SK-N-MC (cell line): Measurements from ENCODE around the gene SH2D1B.

Experiments used
- DNase-seq: peaks from one replicate; pipeline ENCODE4 v3.0.0-alpha.2; 2011; ENCODE audit warnings: low read depth, low spot score
- H3K27ac ChIP-seq: fragments of 200-600 bp; sonication (generic); 2 replicates; pipeline ENCODE4 v1.5.1; 2016; ENCODE audit warnings: mixed run types
- H3K36me3 ChIP-seq: fragments of 200-600 bp; sonication (generic); 2 replicates; pipeline ENCODE4 v1.6.1; 2017; ENCODE audit warnings: antibody characterized with exemption, low read length, mixed read lengths; ENCODE audit not compliant: insufficient read depth
- H3K4me3 ChIP-seq: fragments of 200-600 bp; sonication (generic); 2 replicates; pipeline ENCODE4 v1.5.1; 2016
- H3K9ac ChIP-seq: fragments of 200-600 bp; sonication (generic); 2 replicates; pipeline ENCODE4 v1.8.0; 2017; ENCODE audit warnings: mixed run types, mixed read lengths; ENCODE audit not compliant: insufficient read length
- H3K9me3 ChIP-seq: fragments of 200-600 bp; sonication (generic); 2 replicates; pipeline ENCODE4 v1.6.1; 2017; ENCODE audit warnings: low read depth, mild to moderate bottlenecking, antibody characterized with exemption, low read length, moderate library complexity, mixed read lengths
- EZH2 ChIP-seq: fragments of 200-600 bp; sonication (generic); IDR thresholded peaks from one replicate; pipeline ENCODE4 v1.6.1; 2017; ENCODE audit warnings: antibody characterized with exemption
- FOXP2 ChIP-seq: optimal IDR thresholded peaks from 2 replicates; pipeline ENCODE3; 2011; ENCODE audit warnings: mild to moderate bottlenecking, moderate library complexity; ENCODE audit not compliant: insufficient read depth; ENCODE audit errors: extremely low read length, control extremely low read depth
- POLR2AphosphoS5 ChIP-seq: IDR thresholded peaks from 2 replicates; pipeline ENCODE4 v1.6.1; 2012; ENCODE audit warnings: mild to moderate bottlenecking, low read depth, low read length, borderline replicate concordance

SH2D1B gene

DNA sequence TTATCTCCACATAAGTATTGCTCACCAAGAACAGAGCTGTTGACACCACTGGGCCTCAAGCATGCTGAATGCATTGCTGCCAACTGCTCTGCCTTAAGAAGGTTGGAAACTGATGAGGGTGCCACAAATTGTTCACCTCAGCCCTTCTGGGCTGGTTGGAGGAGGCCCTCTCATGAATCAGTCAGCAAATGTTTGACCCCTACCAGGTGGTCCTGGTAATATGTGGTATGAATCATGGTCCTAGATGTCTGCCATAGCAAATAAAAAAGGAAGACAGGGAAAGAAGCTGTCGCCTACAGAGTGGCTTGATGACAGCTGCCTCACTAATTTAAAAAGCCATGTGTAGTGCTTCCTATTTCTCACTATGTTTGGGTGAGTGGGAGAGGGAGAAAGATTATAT is 47.4 kb downstream of the SH2D1B start:
- H3K27ac ChIP-seq, result no peak overlapping the region
- H3K9ac ChIP-seq, result no peak overlapping the region
- H3K4me3 ChIP-seq, result no peak overlapping the region
- TF ChIP-seq POLR2AphosphoS5 (no peak), FOXP2 (no peak), EZH2 (no peak)
- DNase-seq, result no peak
- H3K36me3 ChIP-seq, result peaks cover 20% of the 10 kb centered on the region; the same call in 1 of the 2 replicates
- H3K9me3 ChIP-seq, result no peaks in the 10 kb centered on the region

DNA sequence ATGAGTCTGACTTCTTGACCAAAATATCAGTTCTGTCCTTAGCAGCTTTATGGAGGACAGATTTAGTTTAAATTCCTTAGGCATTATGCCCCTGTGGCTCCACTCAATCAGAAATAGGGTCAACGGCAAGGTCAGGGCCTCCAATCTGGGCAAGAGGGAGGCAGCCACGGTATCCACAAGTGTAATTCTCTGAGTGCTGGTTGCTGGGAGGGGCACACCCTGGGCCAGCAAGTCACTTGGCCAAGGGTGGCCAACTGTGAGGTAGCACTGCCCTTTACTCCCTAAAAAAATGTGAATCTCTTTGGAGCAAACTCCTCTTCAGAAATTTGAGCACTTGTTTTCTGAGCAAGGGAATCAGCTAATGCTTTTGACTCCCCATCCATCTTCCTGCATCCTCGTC is 48.1 kb downstream of the SH2D1B start:
- Histone ChIP-seq H3K9ac (no peak overlapping the region), H3K36me3 (peaks cover 27% of the 10 kb centered on the region; the same call in 1 of the 2 replicates), H3K27ac (no peak overlapping the region), H3K9me3 (no peaks in the 10 kb centered on the region), H3K4me3 (no peak overlapping the region)
- TF ChIP-seq FOXP2 (no peak), POLR2AphosphoS5 (no peak), EZH2 (no peak)
- DNase-seq, result no peak

DNA sequence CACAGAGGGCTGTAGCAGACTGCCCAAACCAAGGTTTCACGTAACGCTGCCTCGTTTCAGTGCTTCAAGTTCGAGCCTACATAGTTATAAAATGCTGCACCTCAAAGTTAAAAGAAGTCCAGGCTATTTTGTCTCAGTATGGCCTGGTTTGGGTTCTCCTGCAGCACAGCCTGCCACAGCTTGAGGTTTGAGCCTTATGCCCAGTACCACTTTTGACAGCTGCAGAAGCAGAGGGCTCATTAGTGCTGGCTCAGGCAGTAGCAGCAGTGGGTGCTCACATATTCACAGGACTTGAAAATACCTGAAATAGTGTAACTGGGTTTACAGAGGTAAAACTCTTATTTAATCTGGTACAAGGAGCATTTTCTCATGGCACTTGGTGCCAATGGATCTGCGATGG is 50.6 kb downstream of the SH2D1B start:
- H3K4me3 ChIP-seq, result no peak overlapping the region
- no peak overlapping the region for H3K27ac ChIP-seq
- no peaks in the 10 kb centered on the region for H3K9me3 ChIP-seq
- H3K36me3 ChIP-seq, result peaks cover 40% of the 10 kb centered on the region; the same call in 1 of the 2 replicates
- no peak overlapping the region for H3K9ac ChIP-seq
- no peak for TF ChIP-seq POLR2AphosphoS5
- TF ChIP-seq EZH2, result no peak
- TF ChIP-seq FOXP2, result no peak
- DNase-seq, result no peak

DNA sequence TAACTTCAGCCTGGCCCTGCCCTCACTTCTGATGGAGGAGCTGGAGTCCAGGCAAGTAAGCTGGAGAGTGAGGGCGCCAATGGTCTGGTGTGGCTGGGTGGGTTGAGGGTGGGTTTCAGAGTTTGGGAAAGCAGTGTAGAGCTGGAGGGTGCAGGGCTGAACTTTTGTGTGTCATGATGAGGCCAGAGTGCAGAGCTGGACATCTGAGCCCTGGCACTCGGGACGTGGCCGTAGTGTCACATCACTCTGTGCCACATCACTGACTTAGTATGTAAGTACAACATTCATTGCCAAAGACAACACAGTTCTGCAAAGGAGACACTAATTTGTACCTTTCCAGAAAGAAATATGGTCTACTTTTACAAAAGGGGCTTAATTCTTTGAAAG is 51.1 kb downstream of the SH2D1B start:
- no peak for DNase-seq
- Histone ChIP-seq H3K36me3 (peaks cover 45% of the 10 kb centered on the region; the same call in 1 of the 2 replicates), H3K9me3 (no peaks in the 10 kb centered on the region), H3K4me3 (no peak overlapping the region), H3K9ac (no peak overlapping the region), H3K27ac (no peak overlapping the region)
- TF ChIP-seq EZH2, result no peak

DNA sequence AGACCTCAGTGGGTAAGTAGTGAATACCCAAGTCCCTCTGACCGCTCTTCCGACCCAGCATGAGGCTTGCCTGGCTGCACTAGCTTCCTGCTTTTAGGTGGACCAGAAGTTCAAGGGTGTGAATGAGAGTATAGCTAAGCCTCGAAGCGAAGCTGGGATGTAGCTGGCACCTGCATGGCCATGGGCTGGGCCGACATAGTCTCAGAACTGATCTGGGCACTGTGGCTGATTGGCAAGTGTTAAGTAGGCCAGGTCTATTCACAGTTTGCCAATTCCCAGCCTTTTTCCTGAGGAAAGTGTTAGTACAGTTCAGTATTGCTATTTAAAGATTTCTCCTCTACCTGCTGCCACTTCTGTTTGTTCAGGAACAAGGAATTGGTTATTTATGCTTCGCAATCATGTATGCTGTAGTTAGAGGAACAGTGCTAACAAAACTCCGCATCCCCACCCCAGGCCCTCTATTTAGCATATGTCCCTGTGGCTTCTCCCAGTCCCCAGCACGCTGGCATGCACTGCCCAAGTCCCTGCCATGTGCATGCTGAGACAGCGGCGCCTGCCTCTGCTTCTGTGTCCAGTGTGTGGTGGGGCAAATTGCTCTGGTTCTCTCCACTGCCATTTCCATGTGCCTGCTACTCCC is 51.6 kb downstream of the SH2D1B start:
- H3K9me3 ChIP-seq, result no peaks in the 10 kb centered on the region
- TF ChIP-seq POLR2AphosphoS5 (no peak), EZH2 (no peak), FOXP2 (no peak)

DNA sequence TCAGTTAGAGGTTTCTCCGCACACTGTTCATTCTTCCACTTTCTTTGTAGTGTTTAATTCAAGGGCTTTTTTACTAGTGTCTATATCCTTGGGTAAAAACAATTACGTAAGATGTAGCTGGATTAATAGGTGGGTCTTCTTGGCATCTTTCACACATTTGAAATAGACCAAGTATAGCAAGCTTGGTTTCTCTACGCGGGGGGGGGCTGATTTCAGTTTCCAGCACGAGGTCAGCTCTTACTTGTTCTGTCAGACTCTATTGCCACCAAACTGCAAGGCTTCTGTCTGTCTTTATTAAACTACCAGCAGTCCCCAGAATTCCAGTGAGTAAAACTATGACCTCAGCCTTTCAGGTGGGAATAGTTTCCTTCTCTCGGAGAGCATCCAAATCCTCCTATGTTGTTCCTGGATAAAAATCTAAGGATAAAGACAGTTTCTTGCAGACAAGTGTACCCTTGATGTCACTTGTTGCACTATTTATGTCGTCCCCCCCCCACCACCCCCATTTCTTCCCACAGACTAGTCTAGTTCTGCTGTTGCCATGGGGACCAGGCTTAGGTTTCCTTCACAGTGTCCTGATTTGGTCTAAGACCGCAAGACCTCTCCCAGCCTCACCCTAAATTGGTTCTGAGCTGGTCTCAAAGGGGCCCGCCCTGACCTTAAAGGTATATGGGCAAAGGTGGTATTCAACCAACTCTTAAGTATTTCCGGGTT is 52.3 kb downstream of the SH2D1B start:
- no peaks in the 10 kb centered on the region for H3K9me3 ChIP-seq
- H3K4me3 ChIP-seq, result no peak overlapping the region
- no peak overlapping the region for H3K9ac ChIP-seq
- no peak overlapping the region for H3K27ac ChIP-seq
- peaks cover 53% of the 10 kb centered on the region; the same call in 1 of the 2 replicates for H3K36me3 ChIP-seq
- DNase-seq, result no peak
- TF ChIP-seq EZH2 (no peak), FOXP2 (no peak), POLR2AphosphoS5 (no peak)

More for the DNA sequence above, 51.6 kb downstream of the SH2D1B start:
- H3K27ac ChIP-seq, result no peak overlapping the region
- H3K36me3 ChIP-seq, result peaks cover 50% of the 10 kb centered on the region; the same call in 1 of the 2 replicates
- no peak for DNase-seq
- H3K4me3 ChIP-seq, result no peak overlapping the region
- no peak overlapping the region for H3K9ac ChIP-seq

DNA sequence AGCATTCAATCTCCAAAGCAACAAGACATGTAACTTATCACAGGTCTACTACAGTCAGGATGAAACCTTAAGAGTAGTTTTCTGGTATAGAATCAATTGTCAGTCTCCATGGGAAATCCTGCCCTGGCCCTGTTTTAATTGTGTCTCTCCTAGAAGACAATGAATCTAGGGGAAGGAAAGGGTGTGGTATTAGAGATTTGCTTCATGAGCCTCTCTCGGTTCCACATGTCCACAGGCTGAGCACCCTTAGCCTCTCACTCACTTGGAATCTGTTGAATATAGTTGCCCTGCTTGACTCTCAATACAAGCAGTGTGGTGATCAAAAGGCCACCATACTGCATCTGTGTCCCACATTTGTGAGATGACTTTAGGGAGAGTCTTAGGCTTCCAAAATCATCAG is 53.0 kb downstream of the SH2D1B start:
- H3K9me3 ChIP-seq, result no peaks in the 10 kb centered on the region
- H3K9ac ChIP-seq, result no peak overlapping the region
- no peak overlapping the region for H3K4me3 ChIP-seq
- no peak for DNase-seq
- H3K36me3 ChIP-seq, result peaks cover 53% of the 10 kb centered on the region; the same call in 1 of the 2 replicates
- H3K27ac ChIP-seq, result peak overlapping the region; percentile 36; the same call in 1 of the 2 replicates
- TF ChIP-seq EZH2 (no peak), FOXP2 (no peak), POLR2AphosphoS5 (no peak)

DNA sequence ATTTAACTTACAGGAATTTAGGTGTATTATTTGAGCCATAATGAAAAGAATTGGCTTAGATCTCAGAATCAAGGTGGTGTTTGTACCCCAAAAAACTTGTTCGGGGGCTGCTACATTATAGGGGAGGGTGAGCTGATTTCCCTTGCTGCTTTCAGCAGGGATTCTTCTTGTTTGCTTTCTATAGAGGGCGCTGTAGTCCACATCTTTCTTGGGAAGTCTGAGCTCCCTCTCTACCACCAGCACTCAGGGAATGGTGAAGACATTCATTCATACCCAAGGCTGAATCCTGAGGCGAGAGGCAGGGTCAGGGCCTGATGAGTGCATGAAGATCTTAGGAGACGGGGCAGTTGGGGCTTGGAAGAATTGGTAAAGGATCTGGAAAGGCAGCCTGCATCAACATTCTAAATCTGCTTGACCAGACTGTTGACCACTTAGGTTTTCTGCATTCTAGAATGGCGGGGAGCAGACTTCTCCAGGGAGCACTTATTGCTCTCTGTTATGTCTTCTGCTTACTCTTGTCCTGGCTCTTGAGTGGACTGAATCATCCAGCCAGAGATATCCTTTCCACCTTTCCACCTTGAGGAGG is 54.2 kb downstream of the SH2D1B start:
- Histone ChIP-seq H3K9ac (no peak overlapping the region), H3K4me3 (no peak overlapping the region), H3K36me3 (peaks cover 54% of the 10 kb centered on the region; the same call in 1 of the 2 replicates), H3K27ac (peak overlapping the region; percentile 54; the same call in 1 of the 2 replicates), H3K9me3 (no peaks in the 10 kb centered on the region)
- peak; percentile 40 for DNase-seq
- no peak for TF ChIP-seq POLR2AphosphoS5
- TF ChIP-seq EZH2, result no peak
- TF ChIP-seq FOXP2, result no peak
